ENCODE results near the gene KIR2DL3.
"Not testable (repeated sequence)": the region's sequence is repeated elsewhere in the genome, so short reads cannot be mapped to it uniquely, and the experiment has no call there.

DNA sequence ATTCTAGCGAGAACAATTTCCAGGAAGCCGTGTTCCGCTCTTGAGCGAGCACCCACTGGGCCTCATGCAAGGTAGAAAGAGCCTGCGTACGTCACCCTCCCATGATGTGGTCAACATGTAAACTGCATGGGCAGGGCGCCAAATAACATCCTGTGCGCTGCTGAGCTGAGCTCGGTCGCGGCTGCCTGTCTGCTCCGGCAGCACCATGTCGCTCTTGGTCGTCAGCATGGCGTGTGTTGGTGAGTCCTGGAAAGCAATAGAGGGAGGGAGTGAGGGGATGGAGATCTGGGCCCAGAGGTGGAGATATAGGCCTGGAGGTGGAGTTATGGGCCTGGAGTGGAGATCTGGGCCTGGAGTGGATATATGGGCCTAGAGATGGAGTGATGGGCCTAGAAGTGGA is 31.3 kb downstream of the KIR2DL3 start, which contains the start of gene KIR2DL1:
- TF ChIP-seq, protein P1, sequence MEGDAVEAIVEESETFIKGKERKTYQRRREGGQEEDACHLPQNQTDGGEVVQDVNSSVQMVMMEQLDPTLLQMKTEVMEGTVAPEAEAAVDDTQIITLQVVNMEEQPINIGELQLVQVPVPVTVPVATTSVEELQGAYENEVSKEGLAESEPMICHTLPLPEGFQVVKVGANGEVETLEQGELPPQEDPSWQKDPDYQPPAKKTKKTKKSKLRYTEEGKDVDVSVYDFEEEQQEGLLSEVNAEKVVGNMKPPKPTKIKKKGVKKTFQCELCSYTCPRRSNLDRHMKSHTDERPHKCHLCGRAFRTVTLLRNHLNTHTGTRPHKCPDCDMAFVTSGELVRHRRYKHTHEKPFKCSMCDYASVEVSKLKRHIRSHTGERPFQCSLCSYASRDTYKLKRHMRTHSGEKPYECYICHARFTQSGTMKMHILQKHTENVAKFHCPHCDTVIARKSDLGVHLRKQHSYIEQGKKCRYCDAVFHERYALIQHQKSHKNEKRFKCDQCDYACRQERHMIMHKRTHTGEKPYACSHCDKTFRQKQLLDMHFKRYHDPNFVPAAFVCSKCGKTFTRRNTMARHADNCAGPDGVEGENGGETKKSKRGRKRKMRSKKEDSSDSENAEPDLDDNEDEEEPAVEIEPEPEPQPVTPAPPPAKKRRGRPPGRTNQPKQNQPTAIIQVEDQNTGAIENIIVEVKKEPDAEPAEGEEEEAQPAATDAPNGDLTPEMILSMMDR (conservative IDR thresholded peaks at IDR 0.05) = not testable (repeated sequence)
- TF ChIP-seq EZH2 (IDR thresholded peaks at IDR 0.05; ENCODE audit: low read depth) = not testable (repeated sequence)

Data from PC-9 (cell line).